MM.1S (cell line): ENCODE results near the gene RSRP1.

ENCODE experiments used
- DNase-seq: peaks from one replicate; pipeline ENCODE4 v3.0.0-alpha.2; 2015
- H2AFZ ChIP-seq: fragments of 300-600 bp; sonication (generic); 2 replicates; pipeline ENCODE4 v1.6.0; 2016; ENCODE audit warnings: antibody characterized with exemption, low read length
- H3F3A ChIP-seq: fragments of 300-600 bp; sonication (generic); 2 replicates; pipeline ENCODE4 v1.6.1; 2016; ENCODE audit warnings: mild to moderate bottlenecking, antibody characterized with exemption, low read length, moderate library complexity, mixed read lengths; ENCODE audit not compliant: insufficient read depth
- H3K27ac ChIP-seq: fragments of 300-600 bp; sonication (generic); 2 replicates; pipeline ENCODE4 v1.5.1; 2016; ENCODE audit warnings: mild to moderate bottlenecking, low read length
- H3K27me3 ChIP-seq: fragments of 300-600 bp; sonication (generic); replicated peaks from 2 replicates; pipeline ENCODE4 v1.6.0; 2016; ENCODE audit warnings: low read length; ENCODE audit not compliant: insufficient read depth
- H3K36me3 ChIP-seq: fragments of 300-600 bp; sonication (generic); replicated peaks from 2 replicates; pipeline ENCODE4 v1.6.1; 2016; ENCODE audit warnings: mild to moderate bottlenecking, low read length, mixed read lengths; ENCODE audit not compliant: insufficient read depth
- H3K4me1 ChIP-seq: fragments of 300-600 bp; sonication (generic); 2 replicates; pipeline ENCODE4 v1.6.1; 2016; ENCODE audit warnings: low read length, mixed read lengths
- H3K4me2 ChIP-seq: fragments of 300-600 bp; sonication (generic); 2 replicates; pipeline ENCODE4 v1.6.0; 2016; ENCODE audit warnings: low read depth, low read length
- H3K4me3 ChIP-seq: fragments of 300-600 bp; sonication (generic); 2 replicates; pipeline ENCODE4 v1.5.1; 2016; ENCODE audit warnings: low read length, mixed read lengths
- H3K79me2 ChIP-seq: fragments of 300-600 bp; sonication (generic); 2 replicates; pipeline ENCODE4 v1.6.1; 2016; ENCODE audit warnings: mixed run types, low read length, mixed read lengths
- H3K9ac ChIP-seq: fragments of 300-600 bp; sonication (generic); 2 replicates; pipeline ENCODE4 v1.6.1; 2016; ENCODE audit warnings: low read length, mixed read lengths
- H3K9me2 ChIP-seq: fragments of 300-600 bp; sonication (generic); replicated peaks from 2 replicates; pipeline ENCODE4 v1.6.1; 2016; ENCODE audit warnings: mild to moderate bottlenecking, low read length, mixed read lengths; ENCODE audit not compliant: insufficient read depth
- H3K9me3 ChIP-seq: fragments of 300-600 bp; sonication (generic); replicated peaks from 2 replicates; pipeline ENCODE4 v1.6.1; 2016; ENCODE audit warnings: mild to moderate bottlenecking, low read length, mixed read lengths; ENCODE audit not compliant: insufficient read depth
- H4K20me1 ChIP-seq: fragments of 300-600 bp; sonication (generic); 2 replicates; pipeline ENCODE4 v1.6.1; 2016; ENCODE audit warnings: mild to moderate bottlenecking, low read length, moderate library complexity, mixed read lengths; ENCODE audit not compliant: insufficient read depth
- EZH2 ChIP-seq: fragments of 300-600 bp; sonication (generic); optimal IDR thresholded peaks from 2 replicates; pipeline ENCODE3; 2017; ENCODE audit warnings: low read depth, mild to moderate bottlenecking, antibody characterized with exemption, low read length, mixed read lengths
- EZH2phosphoT487 ChIP-seq: fragments of 300-600 bp; sonication (generic); IDR thresholded peaks from 2 replicates; pipeline ENCODE4 v1.6.1; 2018; ENCODE audit warnings: antibody characterized with exemption, low read length
- TF ChIP-seq, protein P1 (sequence below): fragments of 300-600 bp; sonication (generic); IDR thresholded peaks from 2 replicates; pipeline ENCODE4 v1.5.1; 2016; ENCODE audit warnings: antibody characterized with exemption, low read length, mixed read lengths

Gene RSRP1

DNA sequence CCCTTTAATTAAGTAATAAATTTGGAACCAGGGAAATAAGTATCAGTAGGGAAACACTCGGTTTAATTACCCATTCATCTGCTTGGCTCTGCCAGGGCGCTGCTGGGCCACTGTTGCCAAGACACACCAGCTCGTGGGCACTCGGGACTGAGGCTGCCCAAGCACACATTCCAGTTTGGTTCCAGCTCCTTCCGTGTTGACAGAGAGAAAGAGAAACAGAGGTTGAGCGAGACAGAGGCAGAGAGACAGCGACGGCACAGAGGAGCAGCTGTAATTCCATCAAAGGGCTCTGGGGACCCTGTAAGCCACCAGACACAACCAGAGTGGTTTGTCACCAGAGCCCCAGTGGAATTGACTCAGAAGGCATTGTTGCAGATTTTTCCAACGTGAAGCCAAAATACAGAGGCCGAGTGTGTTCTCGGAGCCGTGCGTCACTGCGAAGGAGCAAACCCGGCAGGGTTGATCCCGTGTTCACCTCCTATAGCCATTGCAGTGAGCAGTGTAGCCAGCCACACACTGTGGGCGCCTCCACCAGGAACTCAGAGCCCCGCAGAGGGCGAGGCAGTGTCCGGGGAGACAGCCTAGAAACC, 48.5 kb downstream of the RSRP1 start:
- H3K79me2 ChIP-seq = no peaks in the 10 kb centered on the region
- no peaks in the 10 kb centered on the region for H4K20me1 ChIP-seq
- no peaks in the 10 kb centered on the region for H3F3A ChIP-seq
- no peaks in the 10 kb centered on the region for H3K9me2 ChIP-seq
- no peaks in the 10 kb centered on the region for H3K9me3 ChIP-seq
- H3K27ac ChIP-seq = no peak overlapping the region
- peak overlapping the region; percentile 30; the same call in 1 of the 2 replicates for H3K4me2 ChIP-seq
- H2AFZ ChIP-seq = peak overlapping the region; percentile 3
- no peaks in the 10 kb centered on the region for H3K4me1 ChIP-seq
- H3K9ac ChIP-seq = no peak overlapping the region
- no peak for TF ChIP-seq EZH2
- TF ChIP-seq, protein P1, sequence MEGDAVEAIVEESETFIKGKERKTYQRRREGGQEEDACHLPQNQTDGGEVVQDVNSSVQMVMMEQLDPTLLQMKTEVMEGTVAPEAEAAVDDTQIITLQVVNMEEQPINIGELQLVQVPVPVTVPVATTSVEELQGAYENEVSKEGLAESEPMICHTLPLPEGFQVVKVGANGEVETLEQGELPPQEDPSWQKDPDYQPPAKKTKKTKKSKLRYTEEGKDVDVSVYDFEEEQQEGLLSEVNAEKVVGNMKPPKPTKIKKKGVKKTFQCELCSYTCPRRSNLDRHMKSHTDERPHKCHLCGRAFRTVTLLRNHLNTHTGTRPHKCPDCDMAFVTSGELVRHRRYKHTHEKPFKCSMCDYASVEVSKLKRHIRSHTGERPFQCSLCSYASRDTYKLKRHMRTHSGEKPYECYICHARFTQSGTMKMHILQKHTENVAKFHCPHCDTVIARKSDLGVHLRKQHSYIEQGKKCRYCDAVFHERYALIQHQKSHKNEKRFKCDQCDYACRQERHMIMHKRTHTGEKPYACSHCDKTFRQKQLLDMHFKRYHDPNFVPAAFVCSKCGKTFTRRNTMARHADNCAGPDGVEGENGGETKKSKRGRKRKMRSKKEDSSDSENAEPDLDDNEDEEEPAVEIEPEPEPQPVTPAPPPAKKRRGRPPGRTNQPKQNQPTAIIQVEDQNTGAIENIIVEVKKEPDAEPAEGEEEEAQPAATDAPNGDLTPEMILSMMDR = peak; percentile 26; the same call in 1 of the 2 replicates
- H3K36me3 ChIP-seq = no peaks in the 10 kb centered on the region
- H3K27me3 ChIP-seq = no peaks in the 10 kb centered on the region; the same call in 1 of the 2 replicates
- DNase-seq = no peak
- no peak overlapping the region for H3K4me3 ChIP-seq

DNA sequence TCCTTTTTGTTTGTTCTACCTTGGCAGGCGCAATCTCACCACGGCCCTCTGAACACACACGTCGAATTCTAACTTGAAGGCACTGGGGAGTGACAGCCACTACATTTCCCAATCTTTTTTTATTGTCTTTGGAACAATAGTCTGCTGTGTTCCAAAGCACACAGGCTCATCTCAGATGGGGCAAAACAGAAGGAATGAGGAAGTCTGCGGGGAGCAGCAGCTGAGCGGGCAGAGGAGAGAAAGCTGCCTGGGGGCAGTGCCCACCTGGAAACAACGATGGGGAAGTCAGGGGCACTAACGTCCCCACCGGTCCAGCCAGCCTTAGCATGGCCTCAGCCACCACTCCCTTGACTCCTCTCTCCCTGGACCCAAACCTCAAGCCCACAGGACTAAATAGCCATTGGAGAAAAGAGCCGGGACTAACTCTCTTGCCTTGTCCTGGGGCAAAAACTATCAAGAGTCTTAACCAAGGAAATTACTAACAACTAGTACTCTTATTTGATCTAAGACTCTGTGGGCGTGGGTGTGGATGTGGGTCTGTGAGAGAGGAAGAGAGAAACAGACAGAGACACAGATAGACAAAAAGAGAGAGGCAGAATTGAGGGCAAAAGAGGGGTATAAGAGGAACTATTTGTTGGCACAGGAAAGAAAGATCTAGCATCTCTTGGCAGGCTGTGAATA, 49.1 kb downstream of the RSRP1 start:
- Histone ChIP-seq H3K4me1 (no peaks in the 10 kb centered on the region), H3K36me3 (no peaks in the 10 kb centered on the region), H3K9me2 (no peaks in the 10 kb centered on the region), H3K27ac (no peak overlapping the region), H3K4me2 (peak overlapping the region; percentile 30; the same call in 1 of the 2 replicates), H3K4me3 (no peak overlapping the region), H3K27me3 (no peaks in the 10 kb centered on the region; the same call in 1 of the 2 replicates), H3K9ac (no peak overlapping the region), H3K9me3 (no peaks in the 10 kb centered on the region), H3K79me2 (no peaks in the 10 kb centered on the region), H2AFZ (peak overlapping the region; percentile 3; the same call in 1 of the 2 replicates), H4K20me1 (no peaks in the 10 kb centered on the region), H3F3A (no peaks in the 10 kb centered on the region)
- DNase-seq = no peak
- TF ChIP-seq, protein P1 = no peak
- TF ChIP-seq EZH2 (no peak), EZH2phosphoT487 (no peak)

DNA sequence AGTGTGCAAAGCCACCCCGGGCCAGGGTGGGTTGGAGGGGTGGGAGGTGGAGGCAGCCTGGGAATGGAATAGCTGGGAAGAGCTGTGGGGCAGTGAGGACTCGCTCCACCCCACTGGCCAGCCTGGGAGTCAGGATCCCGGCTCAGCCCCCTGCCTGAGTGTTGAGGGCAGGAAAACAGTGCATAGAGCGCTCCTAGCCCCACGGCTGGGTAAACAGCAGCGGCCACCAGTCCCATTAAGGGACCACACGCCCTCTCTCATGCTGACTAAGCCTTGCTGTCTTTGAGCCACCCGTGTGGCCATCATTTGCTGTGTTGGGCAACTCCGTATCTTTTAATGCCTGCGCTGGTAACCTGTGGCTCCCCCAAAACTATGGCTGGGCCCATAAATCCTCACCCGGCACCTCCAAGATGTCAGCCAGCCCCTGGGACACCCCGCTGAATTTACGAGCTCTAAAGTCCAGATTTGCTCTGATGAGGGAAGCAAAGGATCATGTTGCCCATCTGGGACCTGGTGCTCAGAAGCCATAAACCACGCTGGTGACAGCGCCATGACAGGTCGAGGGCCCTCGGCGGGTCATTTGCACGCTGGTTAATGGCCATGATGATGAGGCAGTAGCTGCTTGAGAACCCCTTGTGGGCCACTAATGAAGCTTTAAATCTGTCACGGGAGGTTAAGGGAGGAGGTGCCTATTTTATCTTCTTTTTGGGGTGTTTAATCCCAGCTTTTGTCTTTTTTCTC, 49.8 kb downstream of the RSRP1 start:
- no peak overlapping the region for H3K4me2 ChIP-seq
- no peaks in the 10 kb centered on the region for H3K9me3 ChIP-seq
- H3K4me3 ChIP-seq = no peak overlapping the region
- no peak overlapping the region for H2AFZ ChIP-seq
- no peaks in the 10 kb centered on the region for H3K9me2 ChIP-seq
- TF ChIP-seq EZH2 = no peak
- no peak for TF ChIP-seq EZH2phosphoT487
- TF ChIP-seq, protein P1 = no peak
- H3K9ac ChIP-seq = no peak overlapping the region
- no peaks in the 10 kb centered on the region for H3K79me2 ChIP-seq
- DNase-seq = no peak
- H3K27ac ChIP-seq = no peak overlapping the region
- no peaks in the 10 kb centered on the region for H3F3A ChIP-seq
- H3K36me3 ChIP-seq = no peaks in the 10 kb centered on the region
- H3K27me3 ChIP-seq = no peaks in the 10 kb centered on the region; the same call in 1 of the 2 replicates
- no peaks in the 10 kb centered on the region for H3K4me1 ChIP-seq
- H4K20me1 ChIP-seq = no peaks in the 10 kb centered on the region
